Heart left ventricle (tissue), 13 donors: ENCODE data around the gene KATNB1.

Source experiments
- CTCF ChIP-seq, 12 donors: fragments of 200-600 bp; sonication (generic) in 4 of 12; IDR thresholded peaks; one replicate each; pipeline versions ENCODE4 v1.5.0 to v1.8.0; 2018 to 2022; ENCODE audit warnings: antibody characterized with exemption in 12 of 12, mild to moderate bottlenecking in 5 of 12
- POLR2A ChIP-seq, 2 donors: fragments of 450-650 bp; IDR thresholded peaks; one replicate each; pipeline ENCODE4 v1.6.1; 2017; ENCODE audit warnings: antibody characterized with exemption in 2 of 2, mild to moderate bottlenecking in 2 of 2, moderate library complexity in 2 of 2
- donor health status: ischemic (EF 13 %, LVEDD 7.1; RV severe dilation, severe dysfunction).
- donor health status: DM: no; HTN: yes; CAD: no.
- donor health status: DM: no; HTN: no; CAD: no.
- donor health status: ischemic (EF 25% LVEDD 6.9; RV normal size, moderate dysfunction).
- donor health status: ischemic (EF 25% LVEDD 5.7; RV mildly dilated, moderate dysfunction).
- donor health status: ischemic (EF 35%, LVEDD 5.7; RV mildly dilated, moderate dysfunction).
- donor health status: nonischemic (EF 11% LVEDD 7.7; RV severe dilation, severe dysfunction).
- donor health status: DM: yes; HTN: yes; CAD: no.
- donor health status: PGD.
- donor health status: ischemic (EF 29% LVEDD 5.4; RV normal size, mild dysfunction).
- donor health status: nonischemic (EF 23%, LVEDD 6.1; RV moderate dilation, normal function).

GRCh38 chr16:57696240-57696639 lies 39.3 kb upstream of the KATNB1 start:
- TF ChIP-seq POLR2A (IDR thresholded peaks at IDR 0.05), result no peak
- no peak for TF ChIP-seq CTCF (IDR thresholded peaks at IDR 0.05)
